HepG2 (cell line): ENCODE data around the gene DPH7. TPM values are rescaled to one million over a fixed set of nuclear protein-coding genes. Genes with fewer than 3 reads are reported as not detected.
A peak's percentile ranks its signal among the peaks of the same experiment; 100 is the strongest.

Source experiments
- ARNT2 ChIP-seq: sonication (generic); formaldehyde crosslinking; IDR thresholded peaks from 2 replicates; pipeline ENCODE4 v1.8.0; 2022; ENCODE audit warnings: mild to moderate bottlenecking, low read depth, missing genetic modification reagents, moderate library complexity
- CREB1 ChIP-seq, 2 experiments: fragments of 450-650 bp in 1 of 2; IDR thresholded peaks; 2 replicates each; pipeline ENCODE4 v1.6.1; 2016 to 2017; ENCODE audit warnings: control low read depth in 1 of 2, mild to moderate bottlenecking in 1 of 2, missing compliant biosample characterization in 1 of 2, missing genetic modification characterization in 1 of 2
- HDAC1 ChIP-seq: sonication (generic); formaldehyde crosslinking; IDR thresholded peaks from 2 replicates; pipeline ENCODE4 v1.5.1; 2020; ENCODE audit warnings: mild to moderate bottlenecking, missing genetic modification reagents
- HES4 ChIP-seq: sonication (generic); formaldehyde crosslinking; IDR thresholded peaks from 2 replicates; pipeline ENCODE4 v1.9.0; 2021; ENCODE audit warnings: mild to moderate bottlenecking, missing genetic modification reagents, borderline replicate concordance
- KDM5B ChIP-seq: sonication (generic); formaldehyde crosslinking; IDR thresholded peaks from 2 replicates; pipeline ENCODE4 v1.4.0; 2020; ENCODE audit warnings: missing genetic modification reagents, mild to moderate bottlenecking, borderline replicate concordance
- MXI1 ChIP-seq: IDR thresholded peaks from 3 replicates; pipeline ENCODE4 v1.6.1; 2012; ENCODE audit warnings: low read depth, low read length, inconsistent platforms, borderline replicate concordance
- POLR2G ChIP-seq: fragments of 200-400 bp; formaldehyde crosslinking; IDR thresholded peaks from 2 replicates; pipeline ENCODE4 v1.6.1; 2018; ENCODE audit warnings: mild to moderate bottlenecking, low read depth, low read length, moderate library complexity
- SP4 ChIP-seq: sonication (generic); formaldehyde crosslinking; IDR thresholded peaks from 2 replicates; pipeline ENCODE4 v1.8.1; 2023; ENCODE audit warnings: mild to moderate bottlenecking, missing genetic modification reagents
- ZC3H4 ChIP-seq: sonication (generic); formaldehyde crosslinking; IDR thresholded peaks from 2 replicates; pipeline ENCODE4 v1.4.0; 2020; ENCODE audit warnings: missing genetic modification reagents, borderline replicate concordance
- ZNF382 ChIP-seq: sonication (generic); formaldehyde crosslinking; IDR thresholded peaks from 2 replicates; pipeline ENCODE4 v1.5.0; 2020; ENCODE audit warnings: missing genetic modification reagents, mild to moderate bottlenecking, borderline replicate concordance
- ZNF746 ChIP-seq: sonication (generic); formaldehyde crosslinking; IDR thresholded peaks from 2 replicates; pipeline ENCODE4 v1.8.0; 2022; ENCODE audit warnings: mild to moderate bottlenecking, missing genetic modification reagents
- ZNF747 ChIP-seq: sonication (generic); formaldehyde crosslinking; IDR thresholded peaks from 2 replicates; pipeline ENCODE4 v1.8.1; 2023; ENCODE audit warnings: missing genetic modification reagents, mild to moderate bottlenecking, borderline replicate concordance
- polyA plus RNA-seq, 8 experiments: library from polyadenylated mRNA; depleted of rRNA in 3 of 8; stranded (reverse) in 7 of 8; unstranded in 1 of 8; fragments of >200 nt; fragmentation: Illumina TruSeq in 4 of 8; extraction: Trizol in 4 of 8; gene quantifications; 2 replicates each; pipeline versions ENCODE4 v1.2.1 to v1.2.3, GENCODE V29; 2011 to 2016; ENCODE audit warnings: low read depth in 4 of 8, missing spikeins in 1 of 8, mixed read lengths in 1 of 8; ENCODE audit not compliant: insufficient read depth in 1 of 8
- total RNA-seq, 5 experiments: library from RNA; depleted of rRNA; stranded (reverse); fragments of >200 nt; fragmentation: Illumina TruSeq; extraction: Trizol; gene quantifications; 2 replicates each; pipeline ENCODE4 v1.2.3, GENCODE V29; 2016; ENCODE audit warnings: low read depth in 1 of 5
- TF ChIP-seq, protein P1 (sequence below): sonication (generic); formaldehyde crosslinking; IDR thresholded peaks from 2 replicates; pipeline ENCODE4; 2020; ENCODE audit warnings: missing genetic modification reagents, mild to moderate bottlenecking, borderline replicate concordance
- TF ChIP-seq, protein P2 (sequence below): sonication (generic); formaldehyde crosslinking; IDR thresholded peaks from 2 replicates; pipeline ENCODE4 v1.5.1; 2020; ENCODE audit warnings: missing genetic modification reagents, mild to moderate bottlenecking, borderline replicate concordance
- TF ChIP-seq, protein P3 (sequence below): sonication (generic); formaldehyde crosslinking; conservative IDR thresholded peaks from 2 replicates; pipeline ENCODE4 v1.4.0; 2020; ENCODE audit warnings: missing genetic modification reagents

Gene DPH7
- total and polyA plus RNA-seq, 2 of the 13 experiments (the other 11 are each of a cell fraction or from before 2014, with no cell fraction given), result 27.6 to 31.6 TPM

DNA sequence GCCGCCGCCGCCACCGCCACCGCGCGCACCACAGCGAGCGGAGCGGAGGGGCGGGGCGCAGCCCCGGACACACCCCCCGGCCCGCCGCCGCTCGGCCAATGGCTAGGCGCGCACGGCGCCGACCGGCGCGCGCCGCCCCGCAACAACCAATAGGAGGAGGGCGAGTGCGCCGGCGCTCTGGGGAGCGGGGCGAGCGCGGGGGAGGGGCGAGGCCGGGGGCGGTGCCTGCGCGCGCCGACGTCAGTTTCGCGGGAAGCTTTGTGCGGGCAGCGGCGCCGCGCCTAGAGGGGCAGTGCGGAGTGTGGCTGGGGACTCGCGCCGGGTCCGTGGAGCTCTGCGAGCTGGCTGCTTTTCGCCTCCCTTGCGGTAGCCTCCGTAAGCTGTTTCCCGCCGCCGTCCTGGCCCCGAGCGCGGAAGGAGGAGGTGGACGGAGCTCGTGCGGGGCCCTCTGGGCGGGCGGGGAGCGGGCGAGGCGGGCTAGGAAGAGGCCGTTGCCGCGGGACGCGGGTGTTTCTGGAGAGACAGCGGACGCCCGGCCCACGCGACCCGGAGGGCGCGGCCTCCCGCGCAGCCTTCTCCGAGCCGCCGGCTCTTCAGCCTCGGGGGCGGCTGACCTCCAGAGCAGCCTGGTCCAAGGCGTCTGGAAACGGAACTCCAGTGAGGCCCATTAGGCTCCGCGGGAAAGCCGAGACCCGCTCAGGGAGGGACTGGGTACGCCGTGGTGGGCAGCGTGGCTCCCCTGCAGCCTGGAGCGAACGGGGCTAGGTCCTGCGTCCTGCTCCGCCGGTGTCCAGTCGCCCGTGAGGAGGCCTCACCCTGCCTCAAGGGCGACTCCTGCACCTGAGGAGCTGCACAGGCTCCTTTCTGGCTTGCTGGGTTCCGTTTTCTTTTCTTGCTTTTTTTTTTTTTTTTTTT lies 12.0 kb upstream of the DPH7 start, which contains the start of gene ZMYND19 (continued):
- TF ChIP-seq, protein P1, sequence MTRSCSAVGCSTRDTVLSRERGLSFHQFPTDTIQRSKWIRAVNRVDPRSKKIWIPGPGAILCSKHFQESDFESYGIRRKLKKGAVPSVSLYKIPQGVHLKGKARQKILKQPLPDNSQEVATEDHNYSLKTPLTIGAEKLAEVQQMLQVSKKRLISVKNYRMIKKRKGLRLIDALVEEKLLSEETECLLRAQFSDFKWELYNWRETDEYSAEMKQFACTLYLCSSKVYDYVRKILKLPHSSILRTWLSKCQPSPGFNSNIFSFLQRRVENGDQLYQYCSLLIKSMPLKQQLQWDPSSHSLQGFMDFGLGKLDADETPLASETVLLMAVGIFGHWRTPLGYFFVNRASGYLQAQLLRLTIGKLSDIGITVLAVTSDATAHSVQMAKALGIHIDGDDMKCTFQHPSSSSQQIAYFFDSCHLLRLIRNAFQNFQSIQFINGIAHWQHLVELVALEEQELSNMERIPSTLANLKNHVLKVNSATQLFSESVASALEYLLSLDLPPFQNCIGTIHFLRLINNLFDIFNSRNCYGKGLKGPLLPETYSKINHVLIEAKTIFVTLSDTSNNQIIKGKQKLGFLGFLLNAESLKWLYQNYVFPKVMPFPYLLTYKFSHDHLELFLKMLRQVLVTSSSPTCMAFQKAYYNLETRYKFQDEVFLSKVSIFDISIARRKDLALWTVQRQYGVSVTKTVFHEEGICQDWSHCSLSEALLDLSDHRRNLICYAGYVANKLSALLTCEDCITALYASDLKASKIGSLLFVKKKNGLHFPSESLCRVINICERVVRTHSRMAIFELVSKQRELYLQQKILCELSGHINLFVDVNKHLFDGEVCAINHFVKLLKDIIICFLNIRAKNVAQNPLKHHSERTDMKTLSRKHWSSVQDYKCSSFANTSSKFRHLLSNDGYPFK, result no peak
- TF ChIP-seq ZNF382 (no peak), ZNF746 (CRISPR knock-in tag) (peak; percentile 25; the same call in 1 of the 2 replicates), ZNF747 (CRISPR knock-in tag) (no peak), KDM5B (CRISPR knock-in tag) (peak; percentile 69; the same call in 1 of the 2 replicates), HDAC1 (CRISPR knock-in tag) (peak; percentile 83), HES4 (CRISPR knock-in tag) (0 out of 2 replicates have a peak, but pooled peaks have one; percentile 12), POLR2G (0 out of 2 replicates have a peak, but pooled peaks have one; percentile 33), SP4 (CRISPR knock-in tag) (peak; percentile 90), ZC3H4 (CRISPR knock-in tag) (no peak), CREB1 (IDR thresholded peaks at IDR 0.05) (peak; percentile 55; the same call in 1 of the 2 replicates), CREB1 (CRISPR knock-in tag; IDR thresholded peaks at IDR 0.05) (no peak), ARNT2 (CRISPR knock-in tag) (0 out of 2 replicates have a peak, but pooled peaks have one; percentile 1), MXI1 (peak; percentile 79; the same call in 1 of the 3 replicates)
- TF ChIP-seq, protein P2, sequence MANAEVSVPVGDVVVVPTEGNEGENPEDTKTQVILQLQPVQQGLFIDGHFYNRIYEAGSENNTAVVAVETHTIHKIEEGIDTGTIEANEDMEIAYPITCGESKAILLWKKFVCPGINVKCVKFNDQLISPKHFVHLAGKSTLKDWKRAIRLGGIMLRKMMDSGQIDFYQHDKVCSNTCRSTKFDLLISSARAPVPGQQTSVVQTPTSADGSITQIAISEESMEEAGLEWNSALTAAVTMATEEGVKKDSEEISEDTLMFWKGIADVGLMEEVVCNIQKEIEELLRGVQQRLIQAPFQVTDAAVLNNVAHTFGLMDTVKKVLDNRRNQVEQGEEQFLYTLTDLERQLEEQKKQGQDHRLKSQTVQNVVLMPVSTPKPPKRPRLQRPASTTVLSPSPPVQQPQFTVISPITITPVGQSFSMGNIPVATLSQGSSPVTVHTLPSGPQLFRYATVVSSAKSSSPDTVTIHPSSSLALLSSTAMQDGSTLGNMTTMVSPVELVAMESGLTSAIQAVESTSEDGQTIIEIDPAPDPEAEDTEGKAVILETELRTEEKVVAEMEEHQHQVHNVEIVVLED (CRISPR knock-in tag), result peak; percentile 67; the same call in 1 of the 2 replicates
- TF ChIP-seq, protein P3, sequence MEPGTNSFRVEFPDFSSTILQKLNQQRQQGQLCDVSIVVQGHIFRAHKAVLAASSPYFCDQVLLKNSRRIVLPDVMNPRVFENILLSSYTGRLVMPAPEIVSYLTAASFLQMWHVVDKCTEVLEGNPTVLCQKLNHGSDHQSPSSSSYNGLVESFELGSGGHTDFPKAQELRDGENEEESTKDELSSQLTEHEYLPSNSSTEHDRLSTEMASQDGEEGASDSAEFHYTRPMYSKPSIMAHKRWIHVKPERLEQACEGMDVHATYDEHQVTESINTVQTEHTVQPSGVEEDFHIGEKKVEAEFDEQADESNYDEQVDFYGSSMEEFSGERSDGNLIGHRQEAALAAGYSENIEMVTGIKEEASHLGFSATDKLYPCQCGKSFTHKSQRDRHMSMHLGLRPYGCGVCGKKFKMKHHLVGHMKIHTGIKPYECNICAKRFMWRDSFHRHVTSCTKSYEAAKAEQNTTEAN (CRISPR knock-in tag), result no peak
